Upper lobe of left lung (tissue), 4 donors: ENCODE results near the gene CNTNAP2.

Experiments used
- CTCF ChIP-seq, 6 experiments: fragments of 450-650 bp in 4 of 6; fragments of 200-600 bp in 2 of 6; sonication (generic) in 2 of 6; IDR thresholded peaks; one replicate each; pipeline ENCODE4 v1.5.1; 2016 to 2019; ENCODE audit warnings: antibody characterized with exemption in 6 of 6
- POLR2A ChIP-seq, 4 donors: fragments of 450-650 bp; IDR thresholded peaks; one replicate each; pipeline ENCODE4 v1.5.1; 2016 to 2017; ENCODE audit warnings: antibody characterized with exemption in 4 of 4, mild to moderate bottlenecking in 2 of 4
- POLR2AphosphoS5 ChIP-seq, 2 donors: sonication (generic); formaldehyde crosslinking; IDR thresholded peaks; one replicate each; pipeline ENCODE4 v1.5.1; 2017; ENCODE audit warnings: antibody characterized with exemption in 2 of 2

- TF ChIP-seq POLR2A (IDR thresholded peaks at IDR 0.05) (no peak), CTCF (IDR thresholded peaks at IDR 0.05) (no peak), POLR2AphosphoS5 (IDR thresholded peaks at IDR 0.05) (no peak)
Observed at GRCh38 chr7:148151778-148152177, 2035.2 kb downstream of the CNTNAP2 start.
